ENCODE data around the gene KIF26B.

DNA sequence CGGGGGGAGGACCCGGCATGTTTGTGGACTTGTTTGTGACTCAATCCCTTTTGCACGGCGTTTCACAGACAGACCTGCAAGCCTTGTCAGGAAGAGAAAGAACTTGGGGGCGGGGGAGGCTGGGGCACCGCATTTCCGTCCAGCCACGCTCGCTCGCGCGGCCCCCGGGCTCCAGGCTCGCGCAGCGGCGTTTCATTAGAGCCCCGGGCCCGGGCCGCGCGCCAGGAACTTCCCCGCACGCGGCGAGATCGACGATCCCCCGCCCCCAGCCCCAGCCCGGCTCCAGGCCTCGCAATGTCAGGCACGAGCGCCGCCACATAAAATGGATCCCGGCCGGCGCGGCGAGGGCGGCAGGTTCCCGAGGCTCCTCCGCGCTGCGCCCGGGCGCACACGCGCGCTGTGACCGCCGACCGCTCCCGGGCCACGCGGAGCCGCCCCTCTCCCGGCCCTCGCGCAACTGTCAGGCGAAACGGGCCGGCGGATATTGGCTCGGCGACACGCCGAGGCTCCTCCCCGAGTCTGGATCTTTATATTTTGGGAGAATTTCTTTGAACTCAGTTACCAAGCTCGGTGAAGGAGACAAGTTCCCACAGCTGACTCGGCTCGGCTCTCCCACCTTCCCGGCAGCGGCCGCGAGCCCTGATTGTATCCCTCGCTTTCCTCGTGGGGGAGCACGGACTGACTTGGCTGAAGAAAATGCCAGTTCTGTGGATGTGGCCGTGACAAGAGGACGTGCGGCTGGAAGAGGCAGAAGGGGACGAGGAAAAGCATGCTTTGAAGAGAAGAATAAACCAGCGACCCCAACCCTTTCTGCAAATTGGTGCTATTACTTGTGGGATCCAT is at the start of gene KIF26B:
- TF ChIP-seq, protein P1, sequence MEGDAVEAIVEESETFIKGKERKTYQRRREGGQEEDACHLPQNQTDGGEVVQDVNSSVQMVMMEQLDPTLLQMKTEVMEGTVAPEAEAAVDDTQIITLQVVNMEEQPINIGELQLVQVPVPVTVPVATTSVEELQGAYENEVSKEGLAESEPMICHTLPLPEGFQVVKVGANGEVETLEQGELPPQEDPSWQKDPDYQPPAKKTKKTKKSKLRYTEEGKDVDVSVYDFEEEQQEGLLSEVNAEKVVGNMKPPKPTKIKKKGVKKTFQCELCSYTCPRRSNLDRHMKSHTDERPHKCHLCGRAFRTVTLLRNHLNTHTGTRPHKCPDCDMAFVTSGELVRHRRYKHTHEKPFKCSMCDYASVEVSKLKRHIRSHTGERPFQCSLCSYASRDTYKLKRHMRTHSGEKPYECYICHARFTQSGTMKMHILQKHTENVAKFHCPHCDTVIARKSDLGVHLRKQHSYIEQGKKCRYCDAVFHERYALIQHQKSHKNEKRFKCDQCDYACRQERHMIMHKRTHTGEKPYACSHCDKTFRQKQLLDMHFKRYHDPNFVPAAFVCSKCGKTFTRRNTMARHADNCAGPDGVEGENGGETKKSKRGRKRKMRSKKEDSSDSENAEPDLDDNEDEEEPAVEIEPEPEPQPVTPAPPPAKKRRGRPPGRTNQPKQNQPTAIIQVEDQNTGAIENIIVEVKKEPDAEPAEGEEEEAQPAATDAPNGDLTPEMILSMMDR (conservative IDR thresholded peaks at IDR 0.05; ENCODE audit: low read depth, low read length), result no peak
- no peak for TF ChIP-seq EZH2phosphoT487 (IDR thresholded peaks at IDR 0.05; ENCODE audit: borderline replicate concordance, low read length)
